RWPE2 (cell line): ENCODE measurements around the gene OSBPL10.

Experiments
- ATAC-seq: fragments of 200-7000 bp; cut with Tn5 transposase; 3 replicates; pipeline ENCODE4 v1.9.1; 2021; ENCODE audit warnings: low read depth
- DNase-seq: peaks from one replicate; pipeline ENCODE4 v3.0.0-alpha.2; 2020; ENCODE audit warnings: low spot score
- H3K27ac ChIP-seq: fragments of 450-650 bp; 2 replicates; pipeline ENCODE4 v1.5.1; 2017; ENCODE audit warnings: mild to moderate bottlenecking; ENCODE audit not compliant: poor library complexity, severe bottlenecking
- H3K27me3 ChIP-seq: fragments of 250-450 bp; sonication (Bioruptor Pico); 2 replicates; pipeline ENCODE4 v1.5.1; 2021; ENCODE audit warnings: mild to moderate bottlenecking, moderate library complexity; ENCODE audit not compliant: insufficient read depth, poor library complexity, severe bottlenecking
- H3K36me3 ChIP-seq: fragments of 250-450 bp; sonication (Bioruptor Pico); 2 replicates; pipeline ENCODE4 v1.5.1; 2020; ENCODE audit warnings: low read depth, mild to moderate bottlenecking, moderate library complexity
- H3K4me1 ChIP-seq: fragments of 250-450 bp; sonication (Bioruptor Pico); 2 replicates; pipeline ENCODE4 v1.5.1; 2021; ENCODE audit warnings: mild to moderate bottlenecking, moderate library complexity; ENCODE audit not compliant: insufficient read depth, poor library complexity, severe bottlenecking
- H3K4me3 ChIP-seq: fragments of 250-450 bp; sonication (Bioruptor Pico); 2 replicates; pipeline ENCODE4 v1.5.1; 2021; ENCODE audit warnings: mild to moderate bottlenecking, moderate library complexity; ENCODE audit not compliant: severe bottlenecking
- H3K9me3 ChIP-seq: fragments of 250-450 bp; sonication (Bioruptor Pico); 2 replicates; pipeline ENCODE4 v1.5.1; 2021; ENCODE audit warnings: mild to moderate bottlenecking, moderate library complexity; ENCODE audit not compliant: severe bottlenecking
- CTCF ChIP-seq: fragments of 450-650 bp; IDR thresholded peaks from one replicate; pipeline ENCODE4 v1.5.1; 2017; ENCODE audit warnings: mild to moderate bottlenecking, moderate library complexity; ENCODE audit not compliant: poor library complexity, severe bottlenecking

The OSBPL10 gene

GRCh38 chr3:31891876-31892455 lies 89.1 kb downstream of the OSBPL10 start:
- H3K4me1 ChIP-seq, result peaks cover 84% of the 10 kb centered on the region

GRCh38 chr3:31890742-31891469 lies 90.2 kb downstream of the OSBPL10 start:
- Histone ChIP-seq H3K27ac (peak overlapping the region; percentile 100), H3K4me1 (peaks cover 73% of the 10 kb centered on the region), H3K9me3 (no peaks in the 10 kb centered on the region), H3K36me3 (peaks cover 8% of the 10 kb centered on the region; the same call in 1 of the 2 replicates), H3K4me3 (no peak overlapping the region), H3K27me3 (no peaks in the 10 kb centered on the region)
- DNase-seq (peak; percentile 73), ATAC-seq (peak; percentile 92)
- no peak for TF ChIP-seq CTCF

More at GRCh38 chr3:31891876-31892455, 89.1 kb downstream of the OSBPL10 start:
- Histone ChIP-seq H3K9me3 (no peaks in the 10 kb centered on the region), H3K4me3 (no peak overlapping the region), H3K36me3 (peaks cover 8% of the 10 kb centered on the region; the same call in 1 of the 2 replicates), H3K27me3 (no peaks in the 10 kb centered on the region), H3K27ac (peak overlapping the region; percentile 100)
- no peak for TF ChIP-seq CTCF
- no peak for DNase-seq
- ATAC-seq, result peak; percentile 31

GRCh38 chr3:31890007-31890406 lies 91.1 kb downstream of the OSBPL10 start:
- DNase-seq, result no peak
- Histone ChIP-seq H3K4me3 (no peak overlapping the region), H3K36me3 (peaks cover 8% of the 10 kb centered on the region; the same call in 1 of the 2 replicates), H3K27me3 (no peaks in the 10 kb centered on the region), H3K9me3 (no peaks in the 10 kb centered on the region), H3K4me1 (peaks cover 66% of the 10 kb centered on the region), H3K27ac (peak overlapping the region; percentile 100)
- no peak for TF ChIP-seq CTCF
- peak; percentile 8; the same call in 1 of the 3 replicates for ATAC-seq

- ATAC-seq, result no peak
- no peak for TF ChIP-seq CTCF
- peak overlapping the region; percentile 79 for H3K27ac ChIP-seq
- H3K4me3 ChIP-seq, result no peak overlapping the region
- H3K36me3 ChIP-seq, result peaks cover 6% of the 10 kb centered on the region; the same call in 1 of the 2 replicates
- DNase-seq, result no peak
- H3K4me1 ChIP-seq, result peaks cover 61% of the 10 kb centered on the region
- no peaks in the 10 kb centered on the region for H3K27me3 ChIP-seq
- no peaks in the 10 kb centered on the region for H3K9me3 ChIP-seq
Observed at GRCh38 chr3:31885235-31885634, 95.8 kb downstream of the OSBPL10 start.

- peaks cover 61% of the 10 kb centered on the region for H3K4me1 ChIP-seq
Observed at GRCh38 chr3:31884251-31884650, 96.8 kb downstream of the OSBPL10 start.

More at GRCh38 chr3:31884251-31884650, 96.8 kb downstream of the OSBPL10 start:
- Histone ChIP-seq H3K27ac (peak overlapping the region; percentile 79), H3K27me3 (no peaks in the 10 kb centered on the region), H3K4me3 (no peak overlapping the region), H3K36me3 (peaks cover 11% of the 10 kb centered on the region), H3K9me3 (no peaks in the 10 kb centered on the region)
- TF ChIP-seq CTCF, result no peak
- no peak for ATAC-seq
- no peak for DNase-seq
